HG02642 (cell line): ENCODE data around the gene THTPA.

ENCODE experiments used
- ATAC-seq: cut with Tn5 transposase; IDR thresholded peaks from one replicate; pipeline ENCODE4 v1.9.1; 2021; ENCODE audit warnings: mild to moderate bottlenecking; ENCODE audit not compliant: unreplicated experiment, poor library complexity

Gene THTPA

GRCh38 chr14:23555882-23556699 is at the start of gene THTPA:
Gene THTPA, plus strand, starts transcription at chr14:23556271. Its CDS starts 487 bp downstream, at chr14:23556758.
- peak; percentile 87 for ATAC-seq

GRCh38 chr14:23512156-23512555 is 43.9 kb upstream of the THTPA start:
- ATAC-seq = no peak

GRCh38 chr14:23513005-23513817 is 42.9 kb upstream of the THTPA start:
- no peak for ATAC-seq

GRCh38 chr14:23513818-23514643 is 42.0 kb upstream of the THTPA start:
- no peak for ATAC-seq

- no peak for ATAC-seq
Measured at GRCh38 chr14:23514644-23514957, 41.5 kb upstream of the THTPA start.

- no peak for ATAC-seq
Measured at GRCh38 chr14:23517650-23518326, 38.3 kb upstream of the THTPA start.

- ATAC-seq = no peak
Measured at GRCh38 chr14:23518709-23519108, 37.4 kb upstream of the THTPA start.

- ATAC-seq = no peak
Measured at GRCh38 chr14:23520899-23521533, 35.1 kb upstream of the THTPA start.

- ATAC-seq = no peak
Measured at GRCh38 chr14:23521785-23522640, 34.1 kb upstream of the THTPA start.

- ATAC-seq = no peak
Measured at GRCh38 chr14:23522643-23523198, 33.4 kb upstream of the THTPA start.

- no peak for ATAC-seq
Measured at GRCh38 chr14:23523229-23524016, 32.6 kb upstream of the THTPA start.

GRCh38 chr14:23524954-23525353 is 31.1 kb upstream of the THTPA start:
- no peak for ATAC-seq

GRCh38 chr14:23525611-23526010 is 30.5 kb upstream of the THTPA start:
- no peak for ATAC-seq

- no peak for ATAC-seq
Measured at GRCh38 chr14:23528555-23528954, 27.5 kb upstream of the THTPA start.

GRCh38 chr14:23529016-23529415 is 27.1 kb upstream of the THTPA start:
- no peak for ATAC-seq

- ATAC-seq = no peak
Measured at GRCh38 chr14:23530375-23531055, 25.6 kb upstream of the THTPA start.

- no peak for ATAC-seq
Measured at GRCh38 chr14:23531391-23531790, 24.7 kb upstream of the THTPA start.
